Retinal pigment epithelial cell (primary cell): ENCODE data around the gene ATP10A.
"Not testable (repeated sequence)": the region's sequence is repeated elsewhere in the genome, so short reads cannot be mapped to it uniquely, and the experiment has no call there.

Experiments
- DNase-seq: peaks from one replicate; pipeline ENCODE4 v3.0.0-alpha.2; 2010; ENCODE audit warnings: low read depth
- H3K4me3 ChIP-seq: 2 replicates; pipeline ENCODE4 v1.5.1; 2011; ENCODE audit warnings: mild to moderate bottlenecking, low read length, control low read depth, moderate library complexity
- TF ChIP-seq, protein P1 (sequence below): conservative IDR thresholded peaks from 2 replicates; pipeline ENCODE4 v1.5.1; 2011; ENCODE audit warnings: low read depth, low read length, control low read depth, inconsistent platforms

ATP10A gene

DNA sequence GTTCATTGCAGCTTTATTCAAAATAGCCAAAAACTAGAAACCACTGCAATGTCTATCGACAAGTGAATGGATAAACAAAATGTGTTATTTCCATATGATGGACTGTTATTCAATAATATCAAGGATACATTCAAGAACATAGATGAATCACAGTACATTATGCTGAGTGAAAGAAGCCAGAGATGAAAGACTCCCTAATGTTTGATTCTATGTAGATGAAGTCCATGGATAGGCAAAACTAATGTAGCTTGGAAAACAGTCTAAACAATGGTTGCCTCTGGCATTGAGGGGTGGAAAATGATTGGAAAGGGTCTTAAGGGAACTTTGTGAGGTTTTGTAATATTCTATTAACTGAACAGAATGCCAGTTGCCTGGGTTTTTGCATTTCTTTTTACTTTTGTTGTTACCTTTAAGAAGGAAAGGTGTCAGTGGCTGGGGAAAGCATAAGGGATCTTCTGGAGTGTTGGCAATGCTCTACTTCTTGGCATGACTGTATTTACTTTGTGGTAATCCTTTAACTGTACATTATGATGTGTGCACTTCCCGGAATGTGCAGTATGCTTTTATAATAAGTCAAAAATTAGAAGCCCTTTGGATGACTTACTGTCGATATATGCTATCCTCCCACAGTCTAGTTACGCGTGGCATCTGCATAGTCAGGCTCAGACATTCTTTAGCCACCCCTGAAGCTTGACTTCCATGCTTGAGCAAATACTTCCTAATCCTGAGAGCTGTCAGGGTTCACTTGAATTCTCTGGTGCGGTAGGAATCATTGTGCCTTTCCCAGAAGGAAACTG lies 20.5 kb upstream of the ATP10A start:
- TF ChIP-seq, protein P1, sequence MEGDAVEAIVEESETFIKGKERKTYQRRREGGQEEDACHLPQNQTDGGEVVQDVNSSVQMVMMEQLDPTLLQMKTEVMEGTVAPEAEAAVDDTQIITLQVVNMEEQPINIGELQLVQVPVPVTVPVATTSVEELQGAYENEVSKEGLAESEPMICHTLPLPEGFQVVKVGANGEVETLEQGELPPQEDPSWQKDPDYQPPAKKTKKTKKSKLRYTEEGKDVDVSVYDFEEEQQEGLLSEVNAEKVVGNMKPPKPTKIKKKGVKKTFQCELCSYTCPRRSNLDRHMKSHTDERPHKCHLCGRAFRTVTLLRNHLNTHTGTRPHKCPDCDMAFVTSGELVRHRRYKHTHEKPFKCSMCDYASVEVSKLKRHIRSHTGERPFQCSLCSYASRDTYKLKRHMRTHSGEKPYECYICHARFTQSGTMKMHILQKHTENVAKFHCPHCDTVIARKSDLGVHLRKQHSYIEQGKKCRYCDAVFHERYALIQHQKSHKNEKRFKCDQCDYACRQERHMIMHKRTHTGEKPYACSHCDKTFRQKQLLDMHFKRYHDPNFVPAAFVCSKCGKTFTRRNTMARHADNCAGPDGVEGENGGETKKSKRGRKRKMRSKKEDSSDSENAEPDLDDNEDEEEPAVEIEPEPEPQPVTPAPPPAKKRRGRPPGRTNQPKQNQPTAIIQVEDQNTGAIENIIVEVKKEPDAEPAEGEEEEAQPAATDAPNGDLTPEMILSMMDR: no peak
- DNase-seq: peak; percentile 92
- no peak overlapping the region for H3K4me3 ChIP-seq

DNA sequence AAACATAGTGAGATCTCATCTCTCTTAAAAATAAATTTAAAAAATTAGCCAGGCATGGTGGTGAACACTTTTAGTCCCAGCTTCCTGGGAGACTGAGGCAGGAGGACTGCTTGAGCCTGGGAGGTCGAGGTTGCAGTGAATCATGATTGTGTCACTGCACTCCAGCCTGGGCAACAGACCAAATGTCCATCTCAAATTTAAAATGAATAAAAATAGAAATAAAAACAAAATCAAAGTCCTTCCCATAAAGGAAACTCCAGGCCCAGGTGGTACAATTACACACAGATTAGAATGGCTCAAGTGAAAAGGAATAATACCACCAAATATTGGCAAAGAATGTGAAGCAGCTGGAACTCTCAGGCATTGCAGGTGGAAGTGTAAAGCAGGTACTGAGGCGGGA lies 19.3 kb upstream of the ATP10A start:
- no peak overlapping the region for H3K4me3 ChIP-seq
- TF ChIP-seq, protein P1: no peak
- no peak for DNase-seq

DNA sequence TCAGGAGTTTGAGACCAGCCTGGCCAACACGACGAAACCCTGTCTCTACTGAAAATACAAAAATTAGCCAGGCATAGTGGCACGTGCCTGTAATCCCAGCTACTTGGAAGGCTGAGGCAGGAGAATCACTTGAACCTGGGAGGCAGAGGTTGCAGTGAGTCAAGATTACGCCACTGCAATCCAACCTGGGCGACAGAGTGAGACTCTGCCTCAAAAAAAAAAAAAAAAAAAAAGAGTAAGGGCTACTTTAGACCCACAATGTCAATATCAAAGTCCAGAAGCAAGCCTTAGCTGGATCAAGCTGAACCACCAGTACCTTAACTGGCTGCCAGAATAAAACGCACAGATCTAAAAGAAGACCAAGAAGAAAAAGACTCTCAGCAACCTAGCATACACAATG lies 17.8 kb upstream of the ATP10A start:
- DNase-seq, H3K4me3 ChIP-seq: not testable (repeated sequence)

DNA sequence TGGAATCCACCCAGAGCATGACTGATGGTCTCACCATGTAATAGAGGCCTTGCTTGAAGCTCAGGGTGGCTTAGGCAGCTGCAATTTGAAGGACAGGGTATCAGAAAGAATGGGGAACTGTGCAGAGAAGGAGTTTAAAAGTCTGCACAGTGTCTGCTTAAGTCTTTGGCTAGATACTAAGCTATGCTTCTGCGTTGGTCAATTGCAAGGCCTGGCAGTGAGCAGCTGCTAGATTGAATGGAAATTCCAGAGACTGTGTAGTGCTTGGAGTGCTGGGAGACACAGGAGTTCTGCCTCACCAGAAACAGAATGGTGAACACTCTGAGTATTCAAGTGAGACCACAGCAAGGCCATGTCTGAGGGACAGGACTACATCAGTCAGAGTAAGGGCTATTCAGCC lies 17.3 kb upstream of the ATP10A start:
- no peak for DNase-seq
- TF ChIP-seq, protein P1: no peak

DNA sequence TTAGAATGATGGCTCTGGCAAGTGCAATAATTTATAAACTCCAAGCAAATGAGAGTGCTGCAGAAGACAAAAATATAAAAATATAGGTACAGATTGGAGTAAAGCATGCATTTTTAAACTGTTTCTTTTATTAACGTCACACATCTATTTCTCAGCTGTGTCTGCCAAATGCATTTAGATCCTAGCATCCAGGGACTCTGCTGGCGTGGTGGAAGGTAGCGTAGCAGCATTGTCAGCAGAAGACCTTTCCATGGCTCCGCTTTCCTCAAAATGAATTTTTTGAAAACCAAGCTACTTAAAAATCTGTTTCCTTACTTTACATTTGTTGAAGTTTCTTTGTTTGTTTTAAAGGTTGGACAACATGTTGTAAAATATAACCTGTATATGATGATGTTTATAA lies 16.3 kb upstream of the ATP10A start:
- H3K4me3 ChIP-seq: no peak overlapping the region
- no peak for DNase-seq
- TF ChIP-seq, protein P1: no peak

More for the DNA sequence above, 17.3 kb upstream of the ATP10A start:
- H3K4me3 ChIP-seq: no peak overlapping the region

DNA sequence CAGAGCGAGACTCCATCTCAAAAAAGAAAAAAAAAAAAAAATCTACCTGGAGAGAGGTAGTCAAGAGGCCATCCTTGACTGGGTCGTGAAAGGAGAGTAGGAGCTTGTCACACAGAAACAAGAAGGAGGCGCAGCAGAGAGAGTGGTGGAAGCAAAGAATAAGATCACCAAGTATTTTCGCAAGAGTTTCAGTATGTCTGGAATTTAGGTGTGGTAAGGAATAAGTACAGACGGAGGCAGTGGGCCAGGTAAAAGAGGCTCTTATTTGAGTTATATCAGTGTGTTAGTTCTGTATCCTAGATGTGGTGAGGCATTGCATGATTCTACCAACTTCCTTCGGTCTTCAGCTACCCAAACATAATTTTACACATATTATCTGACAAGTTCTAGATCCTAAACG lies 14.6 kb upstream of the ATP10A start:
- no peak overlapping the region for H3K4me3 ChIP-seq
- no peak for DNase-seq
- TF ChIP-seq, protein P1: no peak

DNA sequence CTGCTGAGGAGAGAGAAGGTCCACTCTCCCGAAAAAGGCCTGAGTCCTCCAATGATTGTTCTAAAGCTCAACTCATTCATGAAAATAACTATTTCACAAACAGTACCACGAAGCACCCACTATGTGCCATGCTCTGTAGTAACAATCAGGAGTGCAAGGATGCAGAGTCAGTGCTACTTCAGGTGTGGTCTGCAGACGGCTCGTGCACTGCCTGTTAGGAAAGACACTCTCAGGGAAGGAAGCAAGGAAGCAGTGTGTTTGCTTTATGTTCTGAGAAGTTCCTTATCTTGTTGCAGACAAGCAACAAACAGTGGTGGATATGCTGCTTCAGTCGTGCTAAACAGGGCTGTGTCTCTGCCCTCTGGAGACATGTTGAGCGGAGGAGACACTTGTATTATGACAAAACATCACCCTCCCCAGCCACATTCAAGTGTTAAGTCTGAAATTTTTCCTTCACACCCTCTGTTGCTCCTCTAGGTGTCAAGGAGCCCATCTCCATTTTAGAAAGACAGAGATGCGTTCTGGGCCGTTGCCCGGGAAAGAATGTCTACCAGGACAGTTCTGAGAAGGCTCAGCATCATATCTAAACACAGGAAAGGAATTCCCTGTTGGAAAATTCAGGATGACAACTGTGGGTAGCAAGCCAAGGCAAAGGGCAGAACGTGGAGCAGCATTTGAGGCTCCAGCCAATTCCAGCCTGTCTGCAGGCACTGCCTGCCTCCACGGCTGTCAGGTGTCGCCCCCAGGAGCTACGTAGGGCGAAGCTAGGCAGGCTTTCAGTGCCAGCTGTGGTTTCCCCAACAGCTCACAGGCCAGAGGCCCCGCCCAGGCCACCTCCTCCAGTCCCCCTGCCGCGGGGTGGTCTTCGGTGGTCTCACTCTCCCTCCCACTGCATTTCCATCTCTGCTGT lies 13.4 kb upstream of the ATP10A start:
- TF ChIP-seq, protein P1: no peak
- no peak overlapping the region for H3K4me3 ChIP-seq
- no peak for DNase-seq
